Colonic mucosa (tissue), 4 donors: ENCODE data around the gene XPR1. TPM values are rescaled to one million over a fixed set of nuclear protein-coding genes. Genes with fewer than 3 reads are reported as not detected.

Experiments
- DNase-seq: peaks from one replicate; pipeline ENCODE4 v3.0.0-alpha.2; 2020
- H3K27ac ChIP-seq: fragments of 200-600 bp; one replicate; pipeline ENCODE4 v1.8.0; 2021
- H3K27me3 ChIP-seq: fragments of 200-600 bp; one replicate; pipeline ENCODE4 v1.8.0; 2021
- H3K36me3 ChIP-seq: fragments of 200-600 bp; one replicate; pipeline ENCODE4 v1.8.0; 2021
- H3K4me1 ChIP-seq: fragments of 200-600 bp; one replicate; pipeline ENCODE4 v1.8.0; 2021; ENCODE audit warnings: mild to moderate bottlenecking
- H3K4me3 ChIP-seq: fragments of 200-600 bp; one replicate; pipeline ENCODE4 v1.8.0; 2021
- H3K9ac ChIP-seq, 2 donors: one replicate each; pipeline ENCODE4 v1.7.0; 2013; ENCODE audit warnings: control low read depth in 2 of 2, low read depth in 2 of 2, low read length in 2 of 2
- H3K9me3 ChIP-seq: fragments of 200-600 bp; one replicate; pipeline ENCODE4 v1.8.0; 2021
- intact Hi-C: fragments of 100-400 bp; cut with DNase I; formaldehyde crosslinking; loops from one replicate; pipeline ENCODE4 v1.14.1; 2022
- total RNA-seq, 2 donors: library from RNA; stranded (reverse); fragmentation: NEBNext Ultra II Directional in 1 of 2; extraction: Animal tissue kit (Norgen Biotek cat#: 25700) in 1 of 2; gene quantifications; one replicate each; pipeline ENCODE4 v1.2.1, GENCODE V29; 2021
- TF ChIP-seq, protein P1 (sequence below): fragments of 200-600 bp; IDR thresholded peaks from one replicate; pipeline ENCODE4 v1.8.0; 2022; ENCODE audit warnings: antibody characterized with exemption, mild to moderate bottlenecking
- donor health status: healthy.
- donor health status: DM: no; HTN: no; CAD: no.
- donor health status: DM: no; HTN: no; CAD: no.

Gene XPR1
- total RNA-seq, 2 donors from 2014 or later: 20.5 to 25.8 TPM

- no peaks in the 10 kb centered on the region for H3K36me3 ChIP-seq
- no peak overlapping the region for H3K27ac ChIP-seq
- H3K4me1 ChIP-seq: no peaks in the 10 kb centered on the region
- H3K27me3 ChIP-seq: no peaks in the 10 kb centered on the region
- TF ChIP-seq, protein P1, sequence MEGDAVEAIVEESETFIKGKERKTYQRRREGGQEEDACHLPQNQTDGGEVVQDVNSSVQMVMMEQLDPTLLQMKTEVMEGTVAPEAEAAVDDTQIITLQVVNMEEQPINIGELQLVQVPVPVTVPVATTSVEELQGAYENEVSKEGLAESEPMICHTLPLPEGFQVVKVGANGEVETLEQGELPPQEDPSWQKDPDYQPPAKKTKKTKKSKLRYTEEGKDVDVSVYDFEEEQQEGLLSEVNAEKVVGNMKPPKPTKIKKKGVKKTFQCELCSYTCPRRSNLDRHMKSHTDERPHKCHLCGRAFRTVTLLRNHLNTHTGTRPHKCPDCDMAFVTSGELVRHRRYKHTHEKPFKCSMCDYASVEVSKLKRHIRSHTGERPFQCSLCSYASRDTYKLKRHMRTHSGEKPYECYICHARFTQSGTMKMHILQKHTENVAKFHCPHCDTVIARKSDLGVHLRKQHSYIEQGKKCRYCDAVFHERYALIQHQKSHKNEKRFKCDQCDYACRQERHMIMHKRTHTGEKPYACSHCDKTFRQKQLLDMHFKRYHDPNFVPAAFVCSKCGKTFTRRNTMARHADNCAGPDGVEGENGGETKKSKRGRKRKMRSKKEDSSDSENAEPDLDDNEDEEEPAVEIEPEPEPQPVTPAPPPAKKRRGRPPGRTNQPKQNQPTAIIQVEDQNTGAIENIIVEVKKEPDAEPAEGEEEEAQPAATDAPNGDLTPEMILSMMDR: no peak
- no peak overlapping the region for H3K4me3 ChIP-seq
- no peaks in the 10 kb centered on the region for H3K9me3 ChIP-seq
- DNase-seq: no peak
- intact Hi-C loops: no loop called here
- no peak overlapping the region for H3K9ac ChIP-seq
Observed at GRCh38 chr1:180842491-180843275, 210.9 kb downstream of the XPR1 start.

GRCh38 chr1:180845352-180845751, 213.5 kb downstream of the XPR1 start:
- Histone ChIP-seq H3K9ac (no peak overlapping the region), H3K4me1 (no peaks in the 10 kb centered on the region), H3K36me3 (no peaks in the 10 kb centered on the region), H3K9me3 (no peaks in the 10 kb centered on the region), H3K27me3 (no peaks in the 10 kb centered on the region), H3K27ac (no peak overlapping the region), H3K4me3 (no peak overlapping the region)
- intact Hi-C loops: no loop called here
- TF ChIP-seq, protein P1: no peak
- DNase-seq: no peak

- Histone ChIP-seq H3K36me3 (no peaks in the 10 kb centered on the region), H3K4me3 (no peak overlapping the region), H3K4me1 (no peaks in the 10 kb centered on the region), H3K27me3 (no peaks in the 10 kb centered on the region), H3K9me3 (no peaks in the 10 kb centered on the region), H3K9ac (no peak overlapping the region), H3K27ac (no peak overlapping the region)
- DNase-seq: no peak
- intact Hi-C loops: no loop called here
- TF ChIP-seq, protein P1: no peak
Observed at GRCh38 chr1:180848191-180848590, 216.4 kb downstream of the XPR1 start.

- no peak overlapping the region for H3K9ac ChIP-seq
- no peaks in the 10 kb centered on the region for H3K36me3 ChIP-seq
- H3K4me1 ChIP-seq: no peaks in the 10 kb centered on the region
- no peak for DNase-seq
- no peak overlapping the region for H3K4me3 ChIP-seq
- no peak overlapping the region for H3K27ac ChIP-seq
- no peaks in the 10 kb centered on the region for H3K27me3 ChIP-seq
- TF ChIP-seq, protein P1: no peak
- intact Hi-C loops: no loop called here
- H3K9me3 ChIP-seq: no peaks in the 10 kb centered on the region
Observed at GRCh38 chr1:180849031-180849775, 217.4 kb downstream of the XPR1 start.

DNA sequence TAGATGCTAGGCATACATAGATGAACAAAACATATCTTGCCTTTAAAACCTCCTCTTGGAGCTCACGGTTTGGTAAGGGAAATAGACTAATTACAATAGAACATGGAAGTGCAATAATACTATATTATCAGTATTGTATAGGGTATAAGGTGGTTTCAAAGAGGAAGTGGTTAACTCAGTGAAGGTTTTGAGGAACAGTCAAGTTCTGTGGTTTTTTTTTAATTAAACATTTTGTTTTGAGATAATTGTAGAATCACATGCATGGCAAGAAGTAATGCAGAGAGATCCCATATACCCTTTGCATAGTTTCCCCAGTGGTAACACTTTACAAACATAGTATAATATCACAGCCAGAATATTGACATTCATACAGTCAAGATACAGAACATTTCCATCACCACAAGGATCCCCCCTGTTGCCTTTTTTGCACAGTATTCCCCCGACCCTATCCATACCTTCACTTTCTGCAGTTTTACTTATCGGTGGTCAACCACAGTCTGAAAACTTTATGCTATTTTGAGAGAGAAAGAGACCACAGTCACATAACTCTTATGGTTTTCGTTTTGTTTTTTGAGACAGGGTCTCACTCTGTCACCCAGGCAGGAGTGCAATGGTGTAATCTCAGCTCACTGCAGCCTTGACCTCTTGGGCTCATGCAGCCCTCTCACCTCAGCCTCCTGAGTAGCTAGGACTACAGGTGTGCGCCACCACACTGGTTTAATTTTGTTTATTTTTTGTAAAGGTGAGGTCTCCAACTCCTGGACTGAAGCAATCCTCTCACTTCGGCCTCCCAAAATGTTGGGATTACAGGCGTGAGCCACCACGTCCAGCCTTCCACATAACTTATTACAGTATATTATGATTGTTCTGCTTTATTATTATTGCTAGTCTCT, 220.4 kb downstream of the XPR1 start:
- Histone ChIP-seq H3K9ac (no peak overlapping the region), H3K27me3 (no peaks in the 10 kb centered on the region), H3K9me3 (no peaks in the 10 kb centered on the region), H3K36me3 (no peaks in the 10 kb centered on the region), H3K27ac (no peak overlapping the region), H3K4me1 (no peaks in the 10 kb centered on the region), H3K4me3 (no peak overlapping the region)
- TF ChIP-seq, protein P1: no peak
- DNase-seq: no peak
- intact Hi-C loops: no loop called here
